Muscle layer of duodenum (tissue), 2 donors: Measurements from ENCODE around the gene PUM1.

ENCODE experiments used
- H3K27ac ChIP-seq: one replicate; pipeline ENCODE4 v1.7.0; 2013; ENCODE audit warnings: mild to moderate bottlenecking, low read length
- H3K27me3 ChIP-seq: one replicate; pipeline ENCODE4 v1.7.0; 2013; ENCODE audit warnings: low read depth, mild to moderate bottlenecking, control low read depth, low read length
- H3K36me3 ChIP-seq, 2 donors: one replicate each; pipeline ENCODE4 v1.7.0; 2013; ENCODE audit warnings: low read length in 2 of 2, control low read depth in 1 of 2, mild to moderate bottlenecking in 1 of 2; ENCODE audit not compliant: insufficient read depth in 2 of 2, control insufficient read depth in 1 of 2
- H3K4me1 ChIP-seq, 2 donors: one replicate each; pipeline ENCODE4 v1.7.0; 2013; ENCODE audit warnings: low read length in 2 of 2, mild to moderate bottlenecking in 2 of 2, control low read depth in 1 of 2, moderate library complexity in 1 of 2; ENCODE audit not compliant: insufficient read depth in 2 of 2, control insufficient read depth in 1 of 2
- H3K4me3 ChIP-seq, 2 donors: one replicate each; pipeline ENCODE4 v1.7.0; 2013; ENCODE audit warnings: low read length in 2 of 2, low read depth in 1 of 2, mild to moderate bottlenecking in 1 of 2
- H3K9me3 ChIP-seq, 2 donors: one replicate each; pipeline ENCODE4 v1.7.0; 2013; ENCODE audit warnings: low read length in 2 of 2, control low read depth in 1 of 2, mild to moderate bottlenecking in 1 of 2; ENCODE audit not compliant: control insufficient read depth in 1 of 2
- donor health status: healthy.

Gene PUM1, protein sequence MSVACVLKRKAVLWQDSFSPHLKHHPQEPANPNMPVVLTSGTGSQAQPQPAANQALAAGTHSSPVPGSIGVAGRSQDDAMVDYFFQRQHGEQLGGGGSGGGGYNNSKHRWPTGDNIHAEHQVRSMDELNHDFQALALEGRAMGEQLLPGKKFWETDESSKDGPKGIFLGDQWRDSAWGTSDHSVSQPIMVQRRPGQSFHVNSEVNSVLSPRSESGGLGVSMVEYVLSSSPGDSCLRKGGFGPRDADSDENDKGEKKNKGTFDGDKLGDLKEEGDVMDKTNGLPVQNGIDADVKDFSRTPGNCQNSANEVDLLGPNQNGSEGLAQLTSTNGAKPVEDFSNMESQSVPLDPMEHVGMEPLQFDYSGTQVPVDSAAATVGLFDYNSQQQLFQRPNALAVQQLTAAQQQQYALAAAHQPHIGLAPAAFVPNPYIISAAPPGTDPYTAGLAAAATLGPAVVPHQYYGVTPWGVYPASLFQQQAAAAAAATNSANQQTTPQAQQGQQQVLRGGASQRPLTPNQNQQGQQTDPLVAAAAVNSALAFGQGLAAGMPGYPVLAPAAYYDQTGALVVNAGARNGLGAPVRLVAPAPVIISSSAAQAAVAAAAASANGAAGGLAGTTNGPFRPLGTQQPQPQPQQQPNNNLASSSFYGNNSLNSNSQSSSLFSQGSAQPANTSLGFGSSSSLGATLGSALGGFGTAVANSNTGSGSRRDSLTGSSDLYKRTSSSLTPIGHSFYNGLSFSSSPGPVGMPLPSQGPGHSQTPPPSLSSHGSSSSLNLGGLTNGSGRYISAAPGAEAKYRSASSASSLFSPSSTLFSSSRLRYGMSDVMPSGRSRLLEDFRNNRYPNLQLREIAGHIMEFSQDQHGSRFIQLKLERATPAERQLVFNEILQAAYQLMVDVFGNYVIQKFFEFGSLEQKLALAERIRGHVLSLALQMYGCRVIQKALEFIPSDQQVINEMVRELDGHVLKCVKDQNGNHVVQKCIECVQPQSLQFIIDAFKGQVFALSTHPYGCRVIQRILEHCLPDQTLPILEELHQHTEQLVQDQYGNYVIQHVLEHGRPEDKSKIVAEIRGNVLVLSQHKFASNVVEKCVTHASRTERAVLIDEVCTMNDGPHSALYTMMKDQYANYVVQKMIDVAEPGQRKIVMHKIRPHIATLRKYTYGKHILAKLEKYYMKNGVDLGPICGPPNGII

DNA sequence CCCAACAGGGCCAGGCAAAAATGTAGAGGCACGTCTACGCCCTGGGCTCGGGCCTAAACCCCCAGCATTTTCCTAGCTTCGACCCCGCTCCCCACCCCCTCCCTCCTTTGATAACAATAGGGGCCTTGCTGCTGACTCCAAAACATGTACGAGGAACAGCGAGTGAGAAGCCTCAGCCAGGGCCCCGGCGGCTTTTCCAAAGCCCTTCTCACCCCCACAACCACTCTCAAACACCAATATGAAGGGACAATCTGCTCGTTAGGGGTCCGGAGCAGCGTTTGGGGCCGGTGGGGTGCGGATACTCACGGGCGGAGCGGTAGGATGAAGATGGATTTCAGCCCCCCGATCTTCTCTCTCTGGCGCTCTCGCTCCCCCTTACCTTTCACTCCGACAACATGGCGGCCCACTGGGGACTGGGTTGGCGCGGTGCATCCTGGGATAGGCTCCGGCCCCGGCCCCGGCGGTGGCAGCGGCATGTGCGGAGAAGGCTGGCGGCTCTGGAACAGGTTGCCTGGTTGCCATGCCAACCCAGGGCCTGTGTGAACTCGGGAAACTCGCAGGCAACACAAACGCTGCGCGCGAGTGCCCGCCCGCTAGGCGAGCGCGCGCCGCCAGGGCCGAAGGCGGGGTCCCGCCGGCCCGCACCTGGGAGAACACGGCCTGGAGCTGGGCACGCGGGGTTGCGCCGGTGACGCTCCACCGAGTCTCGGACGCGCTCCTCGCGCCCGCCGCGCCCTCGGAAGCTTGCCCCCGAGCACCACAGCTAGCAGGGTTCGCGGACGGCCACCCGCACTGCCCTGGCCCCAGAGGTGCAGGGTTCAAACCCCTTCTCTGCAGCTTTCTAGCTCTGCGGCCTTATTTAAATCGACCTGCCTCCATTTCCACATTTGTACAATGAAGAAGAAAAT is at the start of gene PUM1:
Gene PUM1, minus strand, starts transcription at position 408 of the 908 bp plus-strand sequence. CDS start 6,151 bp downstream, outside the sequence.
- H3K36me3 ChIP-seq = peaks cover 0 to 6% of the 10 kb centered on the region in 2 donors
- H3K4me1 ChIP-seq = peaks cover 6 to 34% of the 10 kb centered on the region in 2 donors
- H3K27me3 ChIP-seq = no peaks in the 10 kb centered on the region

DNA sequence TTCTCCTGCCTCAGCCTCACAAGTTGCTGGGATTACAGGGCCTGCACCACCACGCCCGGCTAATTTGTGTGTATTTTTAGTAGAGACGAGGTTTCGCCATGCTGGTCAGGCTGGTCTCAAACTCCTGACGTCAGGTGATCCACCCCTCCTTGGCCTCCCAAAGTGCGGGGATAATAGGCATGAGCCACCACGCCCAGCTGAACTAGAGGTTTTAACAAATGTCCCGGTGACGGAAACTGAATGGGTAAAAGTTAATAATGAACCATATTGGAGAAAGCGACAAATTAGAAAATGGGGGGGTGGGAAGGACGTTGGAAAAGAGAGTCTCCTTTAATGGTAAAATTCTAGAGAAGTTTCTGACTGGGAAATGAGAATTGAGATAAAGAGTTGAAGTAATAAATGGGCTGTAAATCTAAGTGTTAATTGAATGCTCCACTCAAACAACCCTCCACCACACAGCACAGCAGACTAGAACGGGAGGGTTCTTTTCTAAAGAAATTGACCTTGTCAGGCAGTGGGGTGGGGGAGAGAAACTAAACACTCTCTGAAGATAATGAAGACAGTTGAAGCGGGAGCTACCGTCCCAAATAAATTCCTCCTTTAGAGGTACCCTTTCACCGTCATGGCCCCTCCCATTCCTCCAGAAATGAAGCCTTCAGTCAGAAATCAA is 46.9 kb upstream of the PUM1 start:
- Histone ChIP-seq H3K36me3 (no peaks in the 10 kb centered on the region), H3K4me3 (no peak overlapping the region), H3K27ac (no peak overlapping the region), H3K4me1 (no peaks in the 10 kb centered on the region), H3K9me3 (no peaks in the 10 kb centered on the region), H3K27me3 (no peaks in the 10 kb centered on the region)

More for the DNA sequence above, at the start of gene PUM1:
- peak within 1 kb of the TSS; percentile 68 to 94 for H3K4me3 ChIP-seq
- peak within 1 kb of the TSS; percentile 100 for H3K27ac ChIP-seq
- no peaks in the 10 kb centered on the region for H3K9me3 ChIP-seq

DNA sequence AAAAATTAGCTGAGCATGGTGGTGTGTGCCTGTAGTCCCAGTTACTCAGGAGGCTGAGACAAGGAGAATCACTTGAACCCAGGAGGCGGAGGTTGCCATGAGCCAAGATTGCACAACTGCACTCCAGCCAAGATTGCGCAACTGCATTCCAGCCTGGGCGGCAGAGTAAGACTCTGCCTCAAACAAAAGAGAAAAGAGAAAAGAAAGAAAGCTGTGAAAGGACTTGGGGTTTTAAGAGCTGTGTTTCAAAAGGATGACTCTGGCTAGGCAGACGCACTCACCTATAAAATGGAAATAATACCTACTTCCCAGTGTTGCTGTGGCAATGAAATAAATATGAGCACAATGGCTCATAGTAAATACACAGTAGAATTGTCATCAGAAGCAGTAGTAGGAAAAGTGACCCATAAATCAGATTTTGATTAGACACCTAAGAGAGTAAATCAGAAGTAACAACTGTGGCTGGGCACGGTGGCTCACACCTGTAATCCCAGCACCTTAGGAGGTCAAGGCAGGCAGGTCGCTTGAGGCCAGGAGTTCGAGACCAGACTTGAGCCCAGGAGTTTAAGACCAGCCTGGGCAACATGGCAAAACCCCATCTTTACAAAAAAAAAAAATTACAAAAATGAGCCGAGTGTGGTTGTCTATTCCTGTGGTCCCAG is 45.9 kb upstream of the PUM1 start:
- Histone ChIP-seq H3K27ac (no peak overlapping the region), H3K4me3 (no peak overlapping the region), H3K36me3 (no peaks in the 10 kb centered on the region)

DNA sequence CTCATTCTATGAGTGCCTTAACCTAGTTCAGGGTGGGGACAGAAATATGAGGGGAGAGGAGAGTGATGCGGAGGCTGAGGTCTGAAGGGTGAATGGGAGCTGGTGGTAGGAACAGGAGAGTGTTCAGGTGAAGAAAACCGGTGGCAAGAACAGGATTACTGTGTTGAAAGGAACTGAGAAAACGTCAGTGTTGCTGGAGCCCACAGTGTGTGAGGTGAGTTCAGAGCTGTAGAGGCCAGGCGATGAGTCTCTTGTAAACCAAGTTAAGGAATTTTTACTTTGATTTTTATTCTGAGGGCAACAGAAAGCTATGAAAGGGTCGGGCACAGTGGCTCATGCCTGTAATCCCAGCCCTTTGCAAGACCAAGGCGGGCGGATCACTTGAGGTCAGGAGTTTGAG is 45.3 kb upstream of the PUM1 start:
- Histone ChIP-seq H3K27me3 (no peaks in the 10 kb centered on the region), H3K4me1 (no peaks in the 10 kb centered on the region), H3K27ac (no peak overlapping the region), H3K4me3 (no peak overlapping the region), H3K9me3 (no peaks in the 10 kb centered on the region), H3K36me3 (no peaks in the 10 kb centered on the region)

More for the DNA sequence above, 45.9 kb upstream of the PUM1 start:
- Histone ChIP-seq H3K27me3 (no peaks in the 10 kb centered on the region), H3K9me3 (no peaks in the 10 kb centered on the region), H3K4me1 (no peaks in the 10 kb centered on the region)

DNA sequence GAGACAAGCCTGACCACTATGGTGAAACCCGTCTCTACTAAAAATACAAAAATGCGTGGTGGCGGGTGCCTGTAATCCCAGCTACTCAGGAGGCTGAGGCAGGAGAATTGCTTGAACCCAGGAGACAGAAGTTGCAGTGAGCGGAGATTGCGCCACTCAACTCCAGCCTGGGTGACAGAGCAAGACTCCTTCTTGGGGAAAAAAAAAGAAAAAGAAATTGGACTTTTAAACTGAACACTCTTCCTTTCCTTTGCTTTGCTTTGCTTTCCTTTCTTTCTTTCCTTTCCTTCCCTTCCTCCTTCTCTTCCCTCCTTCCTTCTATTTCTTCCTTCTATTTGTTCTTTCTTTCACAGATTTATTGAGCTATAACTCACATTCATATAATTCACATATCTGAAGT is 43.3 kb upstream of the PUM1 start:
- Histone ChIP-seq H3K4me1 (no peaks in the 10 kb centered on the region), H3K9me3 (no peaks in the 10 kb centered on the region), H3K36me3 (no peaks in the 10 kb centered on the region)

DNA sequence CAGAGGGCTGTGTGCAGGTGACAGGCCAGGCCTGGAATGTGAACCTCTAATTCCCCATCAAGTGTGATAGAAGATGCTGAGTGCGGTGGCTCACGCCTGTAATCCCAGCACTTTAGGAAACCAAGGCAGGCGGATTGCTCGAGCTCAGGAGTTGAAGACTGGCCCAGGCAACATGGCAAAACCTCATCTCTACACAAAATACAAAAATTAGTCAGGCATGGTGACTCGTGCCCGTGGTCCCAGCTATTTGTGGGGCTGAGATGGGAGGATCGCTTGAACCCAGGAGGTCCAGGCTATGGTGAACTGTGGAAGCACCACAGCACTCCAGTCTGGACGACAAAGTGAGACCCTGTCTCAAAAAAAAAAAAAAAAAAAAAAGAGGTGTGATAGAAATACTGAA is 40.1 kb upstream of the PUM1 start:
- H3K27me3 ChIP-seq = no peaks in the 10 kb centered on the region
- H3K27ac ChIP-seq = no peak overlapping the region

More for the DNA sequence above, 43.3 kb upstream of the PUM1 start:
- Histone ChIP-seq H3K27me3 (no peaks in the 10 kb centered on the region), H3K27ac (no peak overlapping the region), H3K4me3 (no peak overlapping the region)

DNA sequence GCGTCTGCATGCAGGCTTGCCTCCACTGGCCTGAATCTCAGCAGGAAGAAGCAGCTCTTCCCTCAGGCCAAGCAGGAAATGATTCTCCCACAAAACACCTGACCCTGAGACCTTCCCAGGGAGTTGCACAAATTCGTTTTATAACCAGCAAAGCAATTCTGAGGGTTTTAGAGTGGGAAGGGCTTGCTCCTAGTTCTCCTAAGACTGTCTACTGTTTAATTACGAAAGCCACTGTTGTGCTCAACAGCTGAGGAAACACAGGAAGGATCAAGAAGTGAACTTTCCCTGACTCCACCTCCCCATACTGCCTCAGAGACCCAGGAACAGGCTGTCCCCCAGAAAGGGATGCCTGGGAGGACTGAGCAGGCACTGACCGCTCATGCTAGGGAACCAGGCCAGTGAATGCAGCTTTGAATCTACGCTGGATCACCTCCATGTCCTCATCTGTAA is 37.0 kb upstream of the PUM1 start:
- H3K27ac ChIP-seq = no peak overlapping the region
- no peaks in the 10 kb centered on the region for H3K4me1 ChIP-seq
- no peaks in the 10 kb centered on the region for H3K9me3 ChIP-seq
- no peak overlapping the region for H3K4me3 ChIP-seq
- H3K27me3 ChIP-seq = no peaks in the 10 kb centered on the region
- no peaks in the 10 kb centered on the region for H3K36me3 ChIP-seq

More for the DNA sequence above, 40.1 kb upstream of the PUM1 start:
- no peaks in the 10 kb centered on the region for H3K9me3 ChIP-seq
- no peak overlapping the region for H3K4me3 ChIP-seq
- no peaks in the 10 kb centered on the region for H3K36me3 ChIP-seq
- no peaks in the 10 kb centered on the region for H3K4me1 ChIP-seq

DNA sequence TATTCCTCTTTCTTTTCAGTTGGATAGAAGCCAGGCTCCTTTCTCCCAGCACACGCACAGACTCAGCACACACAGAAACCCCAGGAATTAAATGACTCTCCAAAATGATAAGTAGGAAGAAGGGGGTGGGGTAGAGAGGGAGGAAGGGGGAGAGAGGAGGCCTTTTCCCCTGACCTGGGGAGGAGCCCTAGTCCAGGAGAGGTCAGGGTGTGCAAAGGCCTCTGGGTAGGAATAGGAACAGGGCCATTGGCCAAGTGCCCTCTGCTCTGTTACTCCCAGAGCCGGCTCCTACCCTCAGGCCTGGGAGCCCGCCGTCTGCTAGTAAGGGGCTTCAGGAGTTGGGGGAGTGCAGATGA is 35.6 kb upstream of the PUM1 start:
- Histone ChIP-seq H3K36me3 (no peaks in the 10 kb centered on the region), H3K27ac (no peak overlapping the region), H3K4me1 (no peaks in the 10 kb centered on the region), H3K9me3 (no peaks in the 10 kb centered on the region), H3K4me3 (no peak overlapping the region), H3K27me3 (no peaks in the 10 kb centered on the region)

DNA sequence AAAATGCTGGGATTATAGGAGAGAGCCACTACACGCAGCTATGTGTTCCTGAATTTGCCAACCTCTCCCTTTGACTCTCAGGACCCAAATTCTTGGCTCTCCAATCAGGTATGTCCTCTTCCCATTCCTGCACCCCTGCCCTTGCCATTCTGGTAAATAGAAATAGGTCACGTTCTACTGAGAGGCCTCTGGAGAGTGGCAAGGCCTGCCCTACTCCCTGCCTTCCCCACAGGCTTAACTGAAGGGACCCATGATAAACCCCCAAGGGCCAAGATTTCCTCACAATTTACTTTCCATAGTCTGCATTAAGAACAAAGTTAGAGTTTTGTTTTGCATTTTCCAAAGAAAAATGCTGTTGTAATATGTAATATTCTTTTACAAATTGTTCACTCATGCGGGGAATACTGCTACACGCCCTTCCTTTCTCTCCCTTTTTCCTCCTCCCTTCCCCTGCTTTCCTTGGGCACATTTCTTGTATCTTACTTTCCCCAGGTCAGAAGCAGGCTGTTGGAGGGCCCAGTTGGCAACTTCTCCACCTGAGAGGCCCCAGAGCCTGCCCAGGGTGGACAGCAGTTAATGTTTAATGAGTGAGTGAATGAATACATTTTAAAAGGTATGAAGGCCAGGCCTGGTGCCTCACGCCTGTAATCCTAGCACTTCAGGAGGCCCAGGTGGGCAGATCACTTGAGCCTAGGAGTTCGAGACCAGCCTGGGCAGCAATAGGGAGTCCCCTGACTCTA is 33.9 kb upstream of the PUM1 start:
- Histone ChIP-seq H3K27ac (no peak overlapping the region), H3K36me3 (no peaks in the 10 kb centered on the region), H3K27me3 (no peaks in the 10 kb centered on the region), H3K9me3 (no peaks in the 10 kb centered on the region), H3K4me1 (no peaks in the 10 kb centered on the region), H3K4me3 (no peak overlapping the region)
